ENCODE results near the gene ZNF385B.

Gene ZNF385B

GRCh38 chr2:179440642-179441251 lies 420.7 kb downstream of the ZNF385B start:
- DNase-seq (ENCODE audit: low spot score), result peak; percentile 64

GRCh38 chr2:179438654-179439053 lies 422.8 kb downstream of the ZNF385B start:
- no peak for DNase-seq (ENCODE audit: low spot score)

DNA sequence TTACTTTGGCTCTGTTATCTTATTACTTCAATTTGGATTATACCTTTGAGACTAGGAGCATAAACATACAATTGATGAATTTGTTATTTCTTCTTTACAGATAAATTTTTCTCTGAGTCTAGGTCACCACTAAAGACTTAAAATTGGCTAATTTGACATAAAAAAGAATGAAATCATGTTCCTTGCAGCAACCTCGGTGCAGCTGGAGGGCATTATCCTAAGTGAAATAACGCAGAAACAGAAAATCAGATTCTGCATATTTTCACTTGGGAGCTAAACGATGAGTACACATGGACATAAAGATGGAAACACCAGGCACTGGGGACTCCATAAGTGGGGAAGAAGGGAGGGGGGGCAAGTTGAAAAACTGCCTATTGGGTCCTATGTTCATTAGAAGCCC lies 424.0 kb downstream of the ZNF385B start:
- no peak for DNase-seq (ENCODE audit: low spot score)

GRCh38 chr2:179435566-179435965 lies 425.8 kb downstream of the ZNF385B start:
- no peak for DNase-seq (ENCODE audit: low spot score)

DNA sequence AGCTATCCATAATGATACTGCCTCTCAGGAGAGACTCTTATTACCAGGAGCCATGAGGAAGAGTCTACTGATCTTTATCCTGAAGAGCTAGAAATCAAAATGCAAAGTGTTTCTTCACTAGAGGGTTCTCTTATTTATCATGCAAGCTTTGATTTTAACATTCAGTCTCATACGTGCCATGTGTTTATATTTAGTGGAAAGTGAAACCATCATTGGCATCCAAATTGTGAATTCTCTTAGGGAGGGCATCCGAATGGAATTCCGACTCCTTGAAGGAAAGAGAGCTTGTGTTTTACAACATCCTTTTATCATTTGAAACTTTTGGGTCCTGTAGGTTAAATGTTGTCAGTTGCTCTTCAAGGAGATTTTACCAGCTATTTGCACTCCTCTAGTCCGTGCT lies 426.4 kb downstream of the ZNF385B start:
- no peak for DNase-seq (ENCODE audit: low spot score)

DNA sequence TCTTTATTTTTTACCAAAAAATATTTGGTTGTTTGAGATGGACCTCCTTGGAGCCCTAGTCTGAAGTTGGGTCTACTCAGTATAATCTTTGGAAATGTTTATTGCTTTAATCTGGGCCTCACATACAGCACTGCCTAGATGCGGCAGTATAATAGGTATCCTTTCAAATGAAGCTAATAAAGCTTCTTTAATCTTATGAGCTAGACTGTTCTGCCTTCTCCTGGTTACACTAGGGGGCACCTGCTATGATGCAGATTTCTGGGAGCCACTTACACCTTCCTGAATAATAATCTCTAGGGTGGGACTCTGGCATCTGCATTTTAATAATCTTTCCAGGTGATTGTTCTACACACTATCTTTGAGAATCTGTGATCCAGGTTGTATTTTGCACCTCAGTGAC lies 427.1 kb downstream of the ZNF385B start:
- DNase-seq (ENCODE audit: low spot score), result no peak

- DNase-seq (ENCODE audit: low spot score), result no peak
Measured at GRCh38 chr2:179432751-179433150, 428.7 kb downstream of the ZNF385B start.

GRCh38 chr2:179429597-179429996 lies 431.8 kb downstream of the ZNF385B start:
- DNase-seq (ENCODE audit: low spot score), result no peak

DNA sequence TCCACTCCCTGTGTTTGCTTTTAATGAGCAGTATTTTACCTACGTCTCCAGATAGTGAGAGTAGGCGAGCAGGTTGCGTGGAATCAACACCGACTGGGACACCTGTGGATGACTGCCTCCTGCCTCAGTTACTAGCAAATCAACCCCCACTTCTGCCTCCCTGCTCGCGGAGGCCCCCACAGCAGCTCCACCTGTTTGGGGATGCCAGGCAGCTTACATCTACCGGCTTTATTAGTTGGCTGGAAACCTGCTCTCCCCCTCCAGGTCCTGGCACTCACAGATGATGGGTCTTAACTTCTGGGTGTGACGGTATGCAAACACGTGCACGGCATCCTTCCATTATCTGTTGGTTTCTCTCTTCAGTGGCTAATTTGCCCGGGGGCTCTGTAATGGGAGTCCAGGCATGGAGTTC lies 432.3 kb downstream of the ZNF385B start:
- DNase-seq (ENCODE audit: low spot score), result no peak

DNA sequence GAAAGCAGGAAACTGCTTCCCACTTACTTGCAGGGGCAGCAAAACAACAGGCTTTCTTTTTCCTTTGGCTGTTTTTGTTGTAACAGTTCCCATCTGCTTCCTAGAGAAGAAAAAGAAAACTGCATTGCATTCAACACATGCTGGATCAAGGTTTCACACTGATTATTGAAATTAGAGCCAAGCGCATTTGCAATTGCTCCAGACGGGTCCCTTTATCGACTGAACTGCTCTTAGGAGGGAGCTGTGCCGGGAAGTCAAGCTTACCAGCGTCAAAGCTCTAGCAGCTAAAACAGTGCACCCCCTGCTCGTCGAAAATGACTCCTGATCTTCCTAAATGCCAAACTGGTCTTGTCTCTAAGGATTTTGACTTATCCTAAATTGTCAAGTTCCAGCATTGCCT lies 432.8 kb downstream of the ZNF385B start:
- DNase-seq (ENCODE audit: low spot score), result no peak

DNA sequence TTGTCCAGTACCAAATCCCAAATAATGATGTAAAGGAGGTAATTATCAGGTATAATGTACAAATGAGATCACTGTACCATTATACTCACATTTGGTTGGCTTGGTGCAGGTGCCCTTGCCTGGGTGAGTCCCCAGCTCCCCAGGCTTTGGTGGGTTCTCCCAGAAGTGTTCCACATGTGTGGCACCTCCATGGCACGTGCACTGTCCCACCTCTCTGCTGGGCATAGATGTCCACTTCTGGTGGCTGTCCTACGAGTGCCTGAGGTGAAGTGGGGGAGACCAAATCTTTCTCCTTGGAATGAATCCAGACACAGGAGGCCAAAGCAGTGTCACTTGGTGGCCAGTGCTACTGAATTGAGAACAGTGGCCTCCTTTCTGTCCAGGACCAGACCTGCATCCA lies 434.3 kb downstream of the ZNF385B start:
- DNase-seq (ENCODE audit: low spot score), result no peak

- no peak for DNase-seq (ENCODE audit: low spot score)
Measured at GRCh38 chr2:179424571-179424970, 436.8 kb downstream of the ZNF385B start.

- DNase-seq (ENCODE audit: low spot score), result peak; percentile 75
Measured at GRCh38 chr2:179422037-179422643, 439.3 kb downstream of the ZNF385B start.

- DNase-seq (ENCODE audit: low spot score), result no peak
Measured at GRCh38 chr2:179417436-179417949, 443.9 kb downstream of the ZNF385B start.

- DNase-seq (ENCODE audit: low spot score), result no peak
Measured at GRCh38 chr2:179412112-179412511, 449.3 kb downstream of the ZNF385B start.

DNA sequence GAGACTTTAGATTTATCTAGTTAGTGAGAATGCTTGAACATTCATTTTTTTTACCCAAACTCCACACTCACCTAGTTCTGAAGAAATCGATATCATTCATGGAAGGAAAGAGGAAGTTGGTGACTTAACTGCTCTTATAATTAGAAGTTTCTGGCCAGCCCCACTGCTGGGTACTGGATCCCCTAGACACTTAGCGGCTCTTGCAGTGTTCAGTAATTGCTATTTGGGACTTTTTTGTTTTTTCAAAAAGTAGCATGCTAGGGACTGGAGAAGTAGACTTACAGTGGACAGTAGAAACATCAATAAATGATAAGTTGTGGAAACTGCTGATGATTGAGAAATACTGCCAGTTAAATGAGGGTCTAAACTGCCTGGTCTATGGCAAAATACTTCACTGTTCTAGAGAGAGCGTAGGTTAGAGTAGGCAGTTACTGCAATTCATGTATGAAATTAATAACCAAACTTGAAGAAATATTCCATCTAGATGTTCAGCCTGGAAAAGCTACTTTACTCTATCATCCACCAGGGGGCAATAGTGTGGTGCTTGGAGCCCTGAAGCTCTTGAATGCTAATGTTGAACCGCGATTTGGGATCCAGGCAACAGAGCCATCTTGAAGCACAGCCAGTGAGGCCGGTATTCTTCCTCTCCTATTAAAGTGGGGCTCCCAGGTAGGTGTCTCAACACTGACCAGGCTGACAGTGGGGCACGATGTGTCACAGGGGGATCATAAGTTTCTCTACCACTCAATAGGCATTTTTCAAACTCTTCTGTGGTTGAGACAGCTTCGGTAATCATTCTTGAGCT lies 450.7 kb downstream of the ZNF385B start:
- peak; percentile 79 for DNase-seq (ENCODE audit: low spot score)

DNA sequence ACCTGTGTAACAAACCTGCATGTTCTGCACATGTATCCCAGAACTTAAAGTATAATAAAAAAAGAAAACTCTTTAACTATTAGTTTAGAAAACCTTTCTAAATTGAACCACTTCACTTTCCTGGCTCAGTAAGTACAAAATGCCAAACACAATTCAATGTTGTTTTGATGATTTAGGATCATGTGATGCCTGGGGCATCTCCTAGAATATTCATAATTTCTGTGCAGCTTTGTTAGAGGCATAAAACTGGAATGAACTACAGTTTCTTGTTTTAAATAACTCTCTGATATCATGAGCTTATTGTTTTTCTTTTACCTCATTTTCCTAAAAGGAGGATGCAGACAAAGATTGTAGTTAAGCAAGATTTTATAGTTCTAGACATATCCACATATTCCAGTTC lies 457.8 kb downstream of the ZNF385B start:
- no peak for DNase-seq (ENCODE audit: low spot score)

DNA sequence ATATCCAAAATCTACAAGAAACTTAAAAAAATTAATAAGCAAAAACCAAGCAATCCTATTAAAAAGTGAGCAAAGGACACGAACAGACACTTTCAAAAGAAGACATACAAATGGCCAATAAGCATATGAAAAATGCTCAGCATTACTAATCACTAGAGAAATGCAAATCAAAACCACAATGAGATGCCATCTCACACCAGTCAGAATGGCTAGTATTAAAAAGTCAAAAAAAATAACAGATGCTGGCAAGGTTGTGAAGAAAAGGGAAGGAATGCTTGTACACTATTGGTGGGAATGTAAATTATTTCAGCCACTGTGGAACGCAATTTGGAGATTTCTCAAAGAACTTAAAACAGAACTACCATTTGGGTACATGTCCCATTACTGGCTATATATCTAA lies 467.9 kb downstream of the ZNF385B start:
- DNase-seq (ENCODE audit: low spot score), result no peak

Measured in pons (tissue), 1 donor.